IPS-20b (cell line): ENCODE results near the gene NFYC.
A peak's percentile ranks its signal among the peaks of the same experiment; 100 is the strongest.

Experiments
- H3K27ac ChIP-seq: one replicate; pipeline ENCODE4 v1.5.1; 2013; ENCODE audit warnings: low read length
- H3K27me3 ChIP-seq: 2 replicates; pipeline ENCODE4 v1.6.1; 2013; ENCODE audit warnings: mild to moderate bottlenecking, low read length, inconsistent platforms; ENCODE audit not compliant: insufficient read depth
- H3K36me3 ChIP-seq: 2 replicates; pipeline ENCODE4 v1.6.1; 2013; ENCODE audit warnings: low read depth, mild to moderate bottlenecking, inconsistent platforms, low read length, moderate library complexity; ENCODE audit not compliant: insufficient read depth
- H3K4me1 ChIP-seq: 2 replicates; pipeline ENCODE4 v1.6.1; 2013; ENCODE audit warnings: mild to moderate bottlenecking, control low read depth, inconsistent platforms, low read length, moderate library complexity; ENCODE audit not compliant: insufficient read depth
- H3K4me3 ChIP-seq: 2 replicates; pipeline ENCODE4 v1.5.1; 2013; ENCODE audit warnings: mild to moderate bottlenecking, low read length, inconsistent platforms
- H3K9ac ChIP-seq: 2 replicates; pipeline ENCODE4 v1.6.1; 2013; ENCODE audit warnings: low read depth, mild to moderate bottlenecking, inconsistent platforms, low read length, moderate library complexity
- H3K9me3 ChIP-seq: 2 replicates; pipeline ENCODE4 v1.6.1; 2013; ENCODE audit warnings: mild to moderate bottlenecking, low read depth, low read length, inconsistent platforms; ENCODE audit not compliant: insufficient read depth

The NFYC gene

DNA sequence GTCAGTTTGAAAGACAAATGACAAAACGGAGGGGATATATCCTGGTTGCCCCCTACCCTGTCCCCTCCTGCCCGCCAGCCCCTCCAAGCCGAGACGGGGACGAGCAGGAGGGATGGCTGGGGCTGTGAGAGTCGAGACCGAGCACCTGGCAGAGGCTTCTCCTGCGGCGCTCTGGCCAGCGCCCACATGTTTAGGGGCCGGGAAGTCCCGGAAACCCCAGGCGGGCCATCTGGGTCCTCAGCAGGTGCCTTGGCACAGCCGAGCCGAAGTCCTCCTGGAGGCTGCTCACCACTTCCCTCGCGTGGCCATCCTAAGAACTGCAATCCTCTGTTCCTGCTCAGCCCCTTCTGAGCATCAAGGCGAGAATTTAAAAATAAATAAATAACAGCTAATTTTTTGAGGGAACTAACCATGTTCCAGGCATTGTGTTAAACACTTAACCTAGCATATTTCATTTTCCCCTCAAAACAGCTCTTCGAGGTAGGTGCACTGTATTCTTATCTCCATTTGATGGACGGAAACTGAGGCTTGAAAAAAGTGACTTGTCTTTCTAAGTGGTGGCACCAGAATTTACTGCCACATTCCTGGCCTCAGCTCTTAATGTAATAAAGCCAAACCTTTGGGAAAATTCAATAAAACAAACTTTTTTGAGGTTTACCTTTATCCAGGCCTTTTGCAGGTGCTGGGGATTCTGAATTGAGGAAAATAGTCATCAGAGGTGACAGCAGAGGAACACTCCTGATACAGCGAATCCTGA lies 22.6 kb upstream of the NFYC start:
- no peak overlapping the region for H3K9ac ChIP-seq
- H3K27me3 ChIP-seq, result no peaks in the 10 kb centered on the region
- peaks cover 6% of the 10 kb centered on the region; the same call in 1 of the 2 replicates for H3K4me1 ChIP-seq
- H3K4me3 ChIP-seq, result peak overlapping the region; percentile 54; the same call in 1 of the 2 replicates
- no peak overlapping the region for H3K27ac ChIP-seq
- no peaks in the 10 kb centered on the region for H3K36me3 ChIP-seq
- no peaks in the 10 kb centered on the region for H3K9me3 ChIP-seq

GRCh38 chr1:40673452-40673851 lies 18.1 kb upstream of the NFYC start:
- H3K9me3 ChIP-seq, result no peaks in the 10 kb centered on the region

GRCh38 chr1:40676501-40676900 lies 15.0 kb upstream of the NFYC start:
- no peaks in the 10 kb centered on the region for H3K4me1 ChIP-seq
- H3K9ac ChIP-seq, result no peak overlapping the region
- H3K4me3 ChIP-seq, result no peak overlapping the region
- no peak overlapping the region for H3K27ac ChIP-seq
- no peaks in the 10 kb centered on the region for H3K36me3 ChIP-seq
- no peaks in the 10 kb centered on the region for H3K9me3 ChIP-seq
- no peaks in the 10 kb centered on the region for H3K27me3 ChIP-seq

More at GRCh38 chr1:40673452-40673851, 18.1 kb upstream of the NFYC start:
- H3K36me3 ChIP-seq, result no peaks in the 10 kb centered on the region
- H3K27ac ChIP-seq, result no peak overlapping the region
- H3K27me3 ChIP-seq, result no peaks in the 10 kb centered on the region
- H3K9ac ChIP-seq, result no peak overlapping the region
- H3K4me1 ChIP-seq, result no peaks in the 10 kb centered on the region
- H3K4me3 ChIP-seq, result no peak overlapping the region

DNA sequence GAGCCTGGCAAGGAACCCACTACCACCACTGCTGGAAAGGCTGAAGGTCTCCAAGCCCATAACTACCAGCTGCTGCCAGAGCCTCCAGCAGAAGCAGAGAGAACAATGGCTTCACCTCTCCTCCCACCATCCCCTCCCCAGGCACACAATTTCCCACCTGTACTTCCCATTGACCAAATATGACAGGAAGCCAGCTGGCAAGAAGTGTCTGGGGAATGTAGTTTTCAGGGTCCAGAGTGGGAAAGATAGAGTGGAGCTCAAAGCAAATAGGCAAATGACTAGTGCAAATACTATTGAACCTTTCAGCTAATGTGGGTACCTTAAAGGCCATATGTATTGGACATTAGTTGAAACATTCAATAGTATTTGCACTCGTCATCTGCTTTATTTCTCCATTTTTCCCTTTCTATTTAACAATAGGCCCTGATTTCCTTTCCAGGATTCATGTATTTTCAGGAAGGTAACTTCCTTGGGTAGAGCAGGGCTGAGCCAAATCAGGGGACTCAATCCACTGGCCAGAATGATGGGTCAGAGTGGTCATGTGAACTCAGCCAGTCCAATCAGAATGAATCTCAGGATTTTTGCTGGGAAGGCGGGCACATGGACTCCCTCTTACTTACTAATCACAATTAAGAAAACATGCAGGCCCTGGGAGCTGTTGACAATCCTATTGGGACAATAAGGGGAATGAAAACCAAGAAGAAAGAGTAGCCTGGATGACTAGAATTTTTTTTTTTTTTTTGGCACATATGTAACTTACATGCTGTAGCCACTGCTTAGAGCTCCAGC lies 12.1 kb upstream of the NFYC start:
- no peak overlapping the region for H3K4me3 ChIP-seq
- H3K9me3 ChIP-seq, result no peaks in the 10 kb centered on the region
- H3K9ac ChIP-seq, result no peak overlapping the region
- no peaks in the 10 kb centered on the region for H3K27me3 ChIP-seq
- H3K36me3 ChIP-seq, result no peaks in the 10 kb centered on the region
- H3K27ac ChIP-seq, result no peak overlapping the region
- no peaks in the 10 kb centered on the region for H3K4me1 ChIP-seq

GRCh38 chr1:40684669-40685068 lies 6.8 kb upstream of the NFYC start:
- peaks cover 16% of the 10 kb centered on the region; the same call in 1 of the 2 replicates for H3K36me3 ChIP-seq
- H3K4me3 ChIP-seq, result no peak overlapping the region
- no peak overlapping the region for H3K9ac ChIP-seq
- no peaks in the 10 kb centered on the region for H3K4me1 ChIP-seq
- H3K27ac ChIP-seq, result no peak overlapping the region
- H3K27me3 ChIP-seq, result no peaks in the 10 kb centered on the region
- H3K9me3 ChIP-seq, result no peaks in the 10 kb centered on the region

- Histone ChIP-seq H3K9ac (no peak overlapping the region), H3K27ac (no peak overlapping the region), H3K36me3 (peaks cover 16% of the 10 kb centered on the region; the same call in 1 of the 2 replicates), H3K4me1 (peaks cover 9% of the 10 kb centered on the region), H3K9me3 (no peaks in the 10 kb centered on the region), H3K4me3 (no peak overlapping the region), H3K27me3 (no peaks in the 10 kb centered on the region)
Observed at GRCh38 chr1:40687059-40687458, 4.4 kb upstream of the NFYC start.

- H3K4me1 ChIP-seq, result peaks cover 10% of the 10 kb centered on the region
- H3K27ac ChIP-seq, result no peak overlapping the region
Observed at GRCh38 chr1:40687661-40688060, 3.8 kb upstream of the NFYC start.

DNA sequence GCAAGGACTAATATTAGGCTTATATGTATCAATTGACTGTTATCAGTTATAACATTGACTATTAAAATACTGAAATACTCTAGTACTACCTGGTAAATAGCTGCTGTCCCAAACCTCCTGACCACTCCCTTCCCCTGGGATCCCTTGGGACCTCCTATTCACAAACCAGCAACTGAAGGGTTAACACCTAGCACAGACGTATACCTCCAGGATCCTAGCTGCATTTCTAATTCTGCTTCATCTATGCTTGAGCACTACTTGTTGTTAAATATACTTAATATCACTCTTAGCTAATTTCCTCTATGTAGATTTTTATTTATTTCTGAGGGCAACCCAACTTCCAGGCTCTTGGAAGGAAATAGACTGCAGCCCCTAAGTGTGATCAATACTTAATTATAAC lies 1.8 kb upstream of the NFYC start:
- Histone ChIP-seq H3K36me3 (peaks cover 16% of the 10 kb centered on the region; the same call in 1 of the 2 replicates), H3K4me3 (peak overlapping the region; percentile 81; the same call in 1 of the 2 replicates), H3K27me3 (no peaks in the 10 kb centered on the region), H3K9me3 (no peaks in the 10 kb centered on the region), H3K9ac (no peak overlapping the region), H3K4me1 (peaks cover 18% of the 10 kb centered on the region), H3K27ac (no peak overlapping the region)

More at GRCh38 chr1:40687661-40688060, 3.8 kb upstream of the NFYC start:
- H3K9me3 ChIP-seq, result no peaks in the 10 kb centered on the region
- H3K9ac ChIP-seq, result no peak overlapping the region
- no peaks in the 10 kb centered on the region for H3K27me3 ChIP-seq
- no peak overlapping the region for H3K4me3 ChIP-seq
- peaks cover 16% of the 10 kb centered on the region; the same call in 1 of the 2 replicates for H3K36me3 ChIP-seq

DNA sequence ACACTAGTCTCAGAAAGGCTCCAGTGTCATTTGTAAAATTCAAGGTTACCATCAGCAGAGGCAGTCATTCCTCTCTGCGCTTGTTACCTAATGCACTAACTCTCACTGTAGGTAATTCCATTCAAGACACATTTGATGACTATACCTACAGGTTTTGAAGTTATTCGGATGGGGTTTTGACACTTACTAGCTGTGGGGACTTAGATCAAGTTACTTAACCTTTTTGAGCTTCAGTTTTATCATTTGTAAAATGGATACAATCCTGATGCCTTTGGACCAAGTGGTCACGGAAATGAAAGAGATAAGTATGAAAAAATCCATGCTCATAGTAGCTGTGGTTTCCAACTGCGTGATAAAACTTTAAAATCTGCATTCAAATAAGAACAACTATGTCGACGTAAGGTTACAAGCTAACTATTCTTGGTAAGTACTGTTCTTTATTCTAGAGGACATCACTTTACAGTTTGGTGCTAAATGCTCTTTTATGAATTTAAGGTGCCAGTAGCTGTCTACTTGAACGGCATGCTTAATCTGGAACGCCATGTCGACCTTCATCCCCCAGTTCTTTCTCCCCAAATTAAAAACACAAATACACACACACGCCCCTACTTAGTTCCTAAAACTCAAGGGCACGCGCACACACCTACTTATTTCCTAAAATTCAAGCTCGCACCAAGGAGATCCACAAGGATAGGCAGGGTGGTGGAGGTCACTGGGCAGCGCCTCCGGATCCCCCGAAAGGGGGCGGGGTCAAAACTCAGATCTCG lies 550 bp upstream of the NFYC start:
- H3K9me3 ChIP-seq, result no peaks in the 10 kb centered on the region
- H3K36me3 ChIP-seq, result peaks cover 15% of the 10 kb centered on the region; the same call in 1 of the 2 replicates
- peak overlapping the region; percentile 97 for H3K27ac ChIP-seq
- no peaks in the 10 kb centered on the region for H3K27me3 ChIP-seq
- peaks cover 18% of the 10 kb centered on the region for H3K4me1 ChIP-seq
- peak overlapping the region; percentile 81 for H3K4me3 ChIP-seq
- peak overlapping the region; percentile 98 for H3K9ac ChIP-seq

- Histone ChIP-seq H3K36me3 (peaks cover 4% of the 10 kb centered on the region; the same call in 1 of the 2 replicates), H3K9me3 (no peaks in the 10 kb centered on the region)
Observed at GRCh38 chr1:40692429-40692895, 958 bp downstream of the NFYC start.

GRCh38 chr1:40693425-40693824 lies 1.9 kb downstream of the NFYC start:
- no peak overlapping the region for H3K27ac ChIP-seq
- peaks cover 21% of the 10 kb centered on the region for H3K4me1 ChIP-seq
- peak overlapping the region; percentile 98; the same call in 1 of the 2 replicates for H3K9ac ChIP-seq
- peaks cover 4% of the 10 kb centered on the region; the same call in 1 of the 2 replicates for H3K36me3 ChIP-seq
- H3K27me3 ChIP-seq, result no peaks in the 10 kb centered on the region
- peak overlapping the region; percentile 81 for H3K4me3 ChIP-seq
- H3K9me3 ChIP-seq, result no peaks in the 10 kb centered on the region

More at GRCh38 chr1:40692429-40692895, 958 bp downstream of the NFYC start:
- Histone ChIP-seq H3K27me3 (no peaks in the 10 kb centered on the region), H3K4me3 (peak overlapping the region; percentile 81), H3K27ac (peak overlapping the region; percentile 28), H3K4me1 (peaks cover 21% of the 10 kb centered on the region), H3K9ac (peak overlapping the region; percentile 98)
